ENCODE data around the gene ZBTB46.

Gene ZBTB46

GRCh38 chr20:63863798-63864544 lies 32.9 kb upstream of the ZBTB46 start:
- H3K27ac ChIP-seq, result peak overlapping the region; percentile 99
- H3K4me1 ChIP-seq (ENCODE audit: control insufficient read depth in 1 of 2, insufficient read depth in 1 of 2, low read depth in 1 of 2, low read length in 1 of 2), result peaks cover 86 to 87% of the 10 kb centered on the region in 2 experiments
- H3K4me3 ChIP-seq (ENCODE audit: low read depth in 1 of 2, low read length in 1 of 2), result peak overlapping the region; percentile 86 to 96
- H3K27me3 ChIP-seq, result peaks cover 3% of the 10 kb centered on the region
- H3K9me3 ChIP-seq, result no peaks in the 10 kb centered on the region
- TF ChIP-seq CTCF (IDR thresholded peaks at IDR 0.05), result peak; percentile 90
- peaks cover 25% of the 10 kb centered on the region for H3K36me3 ChIP-seq

GRCh38 chr20:63863021-63863797 lies 32.1 kb upstream of the ZBTB46 start:
- no peak for TF ChIP-seq CTCF (IDR thresholded peaks at IDR 0.05)
- Histone ChIP-seq H3K9me3 (no peaks in the 10 kb centered on the region), H3K4me3 (ENCODE audit: low read depth in 1 of 2, low read length in 1 of 2) (peak overlapping the region; percentile 86 to 96), H3K36me3 (peaks cover 17% of the 10 kb centered on the region), H3K4me1 (ENCODE audit: control insufficient read depth in 1 of 2, insufficient read depth in 1 of 2, low read depth in 1 of 2, low read length in 1 of 2) (peaks cover 85 to 86% of the 10 kb centered on the region in 2 experiments), H3K27me3 (peaks cover 11% of the 10 kb centered on the region), H3K27ac (peak overlapping the region; percentile 99)

GRCh38 chr20:63861981-63862901 lies 31.2 kb upstream of the ZBTB46 start:
- Histone ChIP-seq H3K4me1 (ENCODE audit: control insufficient read depth in 1 of 2, insufficient read depth in 1 of 2, low read depth in 1 of 2, low read length in 1 of 2) (peaks cover 75 to 83% of the 10 kb centered on the region in 2 experiments), H3K9me3 (no peaks in the 10 kb centered on the region), H3K27ac (peak overlapping the region; percentile 99), H3K27me3 (peaks cover 21% of the 10 kb centered on the region), H3K4me3 (ENCODE audit: low read depth in 1 of 2, low read length in 1 of 2) (peak overlapping the region in 1 of 2 experiments; percentile 86), H3K36me3 (peaks cover 13% of the 10 kb centered on the region)
- no peak for TF ChIP-seq CTCF (IDR thresholded peaks at IDR 0.05)

GRCh38 chr20:63861365-63861934 lies 30.4 kb upstream of the ZBTB46 start, which contains the start of gene ABHD16B:
Gene ABHD16B (plus strand): TSS chr20:63861498. CDS start chr20:63861541, 43 bp downstream.
- peaks cover 8% of the 10 kb centered on the region for H3K36me3 ChIP-seq
- peaks cover 67 to 75% of the 10 kb centered on the region in 2 experiments for H3K4me1 ChIP-seq (ENCODE audit: control insufficient read depth in 1 of 2, insufficient read depth in 1 of 2, low read depth in 1 of 2, low read length in 1 of 2)
- H3K4me3 ChIP-seq (ENCODE audit: low read depth in 1 of 2, low read length in 1 of 2), result peak within 1 kb of the TSS; percentile 18 to 36
- H3K27ac ChIP-seq, result peak within 1 kb of the TSS; percentile 99
- TF ChIP-seq CTCF (IDR thresholded peaks at IDR 0.05), result no peak
- peaks cover 28% of the 10 kb centered on the region for H3K27me3 ChIP-seq
- no peaks in the 10 kb centered on the region for H3K9me3 ChIP-seq

Data from neutrophil (primary cell).